Uterus (tissue), 4 donors: ENCODE data around the gene ABCA13. TPM values are rescaled to one million over a fixed set of nuclear protein-coding genes. Genes with fewer than 3 reads are reported as not detected.

Experiments used
- DNase-seq, 2 donors: peaks; one replicate each; pipeline ENCODE4 v3.0.0-alpha.2; 2019 to 2020
- H3K27ac ChIP-seq, 2 donors: fragments of 200-600 bp; sonication (generic); 1 replicate in 1 of 2; 2 replicates in 1 of 2; pipeline ENCODE4 v1.5.1; 2016 to 2018
- H3K27me3 ChIP-seq, 2 donors: fragments of 200-600 bp; sonication (generic); one replicate each; pipeline ENCODE4 v1.5.1; 2018 to 2019; ENCODE audit warnings: control low read depth in 1 of 2
- H3K36me3 ChIP-seq, 2 donors: fragments of 200-600 bp; sonication (generic); one replicate each; pipeline ENCODE4 v1.5.1; 2019; ENCODE audit warnings: control low read depth in 1 of 2
- H3K4me1 ChIP-seq, 2 donors: fragments of 200-600 bp; sonication (generic); one replicate each; pipeline ENCODE4 v1.5.1; 2018 to 2019; ENCODE audit warnings: control low read depth in 1 of 2
- H3K4me3 ChIP-seq, 2 donors: fragments of 200-600 bp; sonication (generic); 1 replicate in 1 of 2; 2 replicates in 1 of 2; pipeline ENCODE4 v1.5.1; 2018 to 2019; ENCODE audit warnings: mild to moderate bottlenecking in 1 of 2
- H3K9me3 ChIP-seq, 2 donors: fragments of 200-600 bp; sonication (generic); one replicate each; pipeline ENCODE4 v1.5.1; 2019; ENCODE audit warnings: control low read depth in 1 of 2
- POLR2A ChIP-seq, 2 donors: fragments of 450-650 bp; IDR thresholded peaks; one replicate each; pipeline ENCODE4 v1.6.1; 2016; ENCODE audit warnings: antibody characterized with exemption in 2 of 2, mild to moderate bottlenecking in 1 of 2, moderate library complexity in 1 of 2
- intact Hi-C: fragments of 100-400 bp; cut with DNase I; formaldehyde crosslinking; loops from one replicate; pipeline ENCODE4 v1.15.1; 2023; ENCODE audit warnings: low total_unique reads
- total RNA-seq, 4 donors: library from RNA; depleted of rRNA in 3 of 4; stranded (reverse); fragments of >200 nt in 3 of 4; gene quantifications; one replicate each; pipeline versions ENCODE4 v1.1.0 to v1.2.4, GENCODE V29; 2014 to 2023
- TF ChIP-seq, protein P1 (sequence below), 4 experiments: fragments of 200-600 bp in 2 of 4; fragments of 450-650 bp in 2 of 4; sonication (generic) in 2 of 4; IDR thresholded peaks; one replicate each; pipeline ENCODE4 v1.5.1; 2016 to 2019; ENCODE audit warnings: antibody characterized with exemption in 4 of 4, mild to moderate bottlenecking in 2 of 4, moderate library complexity in 1 of 4
- donor health status: DM: yes; HTN: yes; CAD: no.

The ABCA13 gene
- total RNA-seq, 4 donors from 2014 or later = 0.12 to 1.0 (median 0.26) TPM; not detected in 1

DNA sequence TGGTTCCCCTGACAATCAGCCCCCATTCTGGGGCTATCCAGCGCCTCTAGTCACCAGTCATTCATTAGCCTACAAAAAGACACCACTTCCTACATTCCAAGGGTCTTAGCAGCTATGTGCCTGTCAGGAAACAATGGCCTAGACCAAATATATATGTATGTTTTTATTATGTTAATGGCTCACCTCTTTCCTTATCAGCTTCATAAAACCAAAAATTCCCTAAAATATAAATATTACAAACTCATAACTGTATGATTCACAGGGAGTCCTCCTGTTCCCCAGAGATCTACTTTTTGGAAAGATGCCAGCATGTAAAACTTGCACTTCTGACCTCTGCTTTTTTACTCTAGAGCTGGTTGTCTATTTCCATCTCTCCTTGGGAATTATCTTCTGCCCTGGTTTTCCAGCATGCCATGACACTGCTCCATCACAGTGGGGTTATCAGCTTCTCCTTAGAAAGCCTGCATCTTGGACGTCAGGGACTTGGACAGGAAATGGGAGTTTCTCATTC, 79.2 kb downstream of the ABCA13 start:
- Histone ChIP-seq H3K4me1 (no peaks in the 10 kb centered on the region), H3K4me3 (no peak overlapping the region), H3K27ac (no peak overlapping the region), H3K9me3 (no peaks in the 10 kb centered on the region), H3K36me3 (no peaks in the 10 kb centered on the region), H3K27me3 (no peaks in the 10 kb centered on the region)
- DNase-seq = no peak
- TF ChIP-seq POLR2A (IDR thresholded peaks at IDR 0.05) = no peak
- TF ChIP-seq, protein P1, sequence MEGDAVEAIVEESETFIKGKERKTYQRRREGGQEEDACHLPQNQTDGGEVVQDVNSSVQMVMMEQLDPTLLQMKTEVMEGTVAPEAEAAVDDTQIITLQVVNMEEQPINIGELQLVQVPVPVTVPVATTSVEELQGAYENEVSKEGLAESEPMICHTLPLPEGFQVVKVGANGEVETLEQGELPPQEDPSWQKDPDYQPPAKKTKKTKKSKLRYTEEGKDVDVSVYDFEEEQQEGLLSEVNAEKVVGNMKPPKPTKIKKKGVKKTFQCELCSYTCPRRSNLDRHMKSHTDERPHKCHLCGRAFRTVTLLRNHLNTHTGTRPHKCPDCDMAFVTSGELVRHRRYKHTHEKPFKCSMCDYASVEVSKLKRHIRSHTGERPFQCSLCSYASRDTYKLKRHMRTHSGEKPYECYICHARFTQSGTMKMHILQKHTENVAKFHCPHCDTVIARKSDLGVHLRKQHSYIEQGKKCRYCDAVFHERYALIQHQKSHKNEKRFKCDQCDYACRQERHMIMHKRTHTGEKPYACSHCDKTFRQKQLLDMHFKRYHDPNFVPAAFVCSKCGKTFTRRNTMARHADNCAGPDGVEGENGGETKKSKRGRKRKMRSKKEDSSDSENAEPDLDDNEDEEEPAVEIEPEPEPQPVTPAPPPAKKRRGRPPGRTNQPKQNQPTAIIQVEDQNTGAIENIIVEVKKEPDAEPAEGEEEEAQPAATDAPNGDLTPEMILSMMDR (IDR thresholded peaks at IDR 0.05) = no peak
- intact Hi-C loops = no loop called here

DNA sequence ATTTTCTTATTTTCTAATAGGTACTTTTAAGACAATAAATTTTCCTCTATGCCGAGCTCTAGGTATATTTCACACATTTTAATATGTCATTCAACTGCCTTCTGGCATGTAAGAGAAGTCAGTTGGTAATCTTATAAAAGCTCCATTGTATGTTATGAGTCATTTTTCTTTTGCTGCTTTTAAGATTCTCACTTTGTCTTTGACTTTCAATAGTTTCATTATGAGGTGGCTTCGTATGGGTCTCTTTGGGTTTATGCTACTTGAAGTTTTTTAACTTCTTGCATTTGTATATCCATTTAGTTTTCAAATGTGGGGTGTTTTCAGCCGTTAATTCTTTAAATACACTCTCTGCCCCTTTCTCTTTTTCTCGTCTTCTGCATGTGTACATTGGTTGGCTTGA, 80.5 kb downstream of the ABCA13 start:
- no peak for DNase-seq
- Histone ChIP-seq H3K4me3 (no peak overlapping the region), H3K4me1 (no peaks in the 10 kb centered on the region), H3K27me3 (no peaks in the 10 kb centered on the region), H3K27ac (no peak overlapping the region), H3K36me3 (no peaks in the 10 kb centered on the region), H3K9me3 (no peaks in the 10 kb centered on the region)
- intact Hi-C loops = no loop called here
- no peak for TF ChIP-seq POLR2A (IDR thresholded peaks at IDR 0.05)
- TF ChIP-seq, protein P1 (IDR thresholded peaks at IDR 0.05) = no peak

DNA sequence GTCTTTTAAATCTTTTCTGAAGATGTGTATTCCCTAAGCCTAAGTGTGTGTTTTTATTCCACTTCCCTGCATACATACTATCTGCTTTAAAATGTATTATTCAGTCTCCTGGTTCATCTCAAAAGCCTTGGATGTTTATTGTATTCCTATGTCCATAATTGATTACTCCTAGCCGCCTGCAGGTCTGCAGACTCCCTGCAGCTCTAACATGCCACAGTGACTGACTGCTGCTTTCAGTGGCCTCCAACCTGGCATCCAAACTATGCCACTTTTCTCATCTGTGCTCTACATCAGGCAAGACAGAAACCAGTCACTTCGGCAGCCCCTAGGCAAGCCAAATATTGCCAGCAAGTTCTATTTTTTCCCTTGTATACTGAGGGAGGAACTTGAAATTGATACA, 81.7 kb downstream of the ABCA13 start:
- Histone ChIP-seq H3K4me3 (no peak overlapping the region), H3K36me3 (no peaks in the 10 kb centered on the region), H3K4me1 (no peaks in the 10 kb centered on the region), H3K27ac (no peak overlapping the region), H3K27me3 (no peaks in the 10 kb centered on the region), H3K9me3 (no peaks in the 10 kb centered on the region)
- DNase-seq = no peak
- TF ChIP-seq, protein P1 (IDR thresholded peaks at IDR 0.05) = no peak
- TF ChIP-seq POLR2A (IDR thresholded peaks at IDR 0.05) = no peak
- intact Hi-C loops = no loop called here

DNA sequence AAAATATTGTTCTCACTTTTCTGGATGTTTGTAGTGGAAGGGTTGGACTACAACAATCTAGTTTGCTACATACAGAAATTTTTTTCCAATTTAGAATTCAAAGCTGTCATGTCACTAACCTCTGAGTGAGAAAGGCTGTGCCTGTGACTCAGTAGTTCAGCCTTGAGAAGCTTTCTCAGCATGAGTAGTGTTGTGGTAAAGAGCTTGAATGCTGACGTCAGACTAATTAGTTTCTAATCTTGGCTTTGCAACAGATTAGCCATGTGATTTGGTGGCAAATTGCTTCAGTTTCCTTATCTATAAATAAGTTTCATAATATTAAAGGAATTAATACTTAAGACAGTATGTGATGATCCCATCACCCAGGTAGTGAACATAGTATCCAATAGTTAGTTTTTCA, 83.8 kb downstream of the ABCA13 start:
- Histone ChIP-seq H3K9me3 (no peaks in the 10 kb centered on the region), H3K4me3 (no peak overlapping the region), H3K36me3 (no peaks in the 10 kb centered on the region), H3K27me3 (no peaks in the 10 kb centered on the region), H3K4me1 (no peaks in the 10 kb centered on the region), H3K27ac (no peak overlapping the region)
- no peak for DNase-seq
- TF ChIP-seq POLR2A (IDR thresholded peaks at IDR 0.05) = no peak
- intact Hi-C loops = no loop called here

DNA sequence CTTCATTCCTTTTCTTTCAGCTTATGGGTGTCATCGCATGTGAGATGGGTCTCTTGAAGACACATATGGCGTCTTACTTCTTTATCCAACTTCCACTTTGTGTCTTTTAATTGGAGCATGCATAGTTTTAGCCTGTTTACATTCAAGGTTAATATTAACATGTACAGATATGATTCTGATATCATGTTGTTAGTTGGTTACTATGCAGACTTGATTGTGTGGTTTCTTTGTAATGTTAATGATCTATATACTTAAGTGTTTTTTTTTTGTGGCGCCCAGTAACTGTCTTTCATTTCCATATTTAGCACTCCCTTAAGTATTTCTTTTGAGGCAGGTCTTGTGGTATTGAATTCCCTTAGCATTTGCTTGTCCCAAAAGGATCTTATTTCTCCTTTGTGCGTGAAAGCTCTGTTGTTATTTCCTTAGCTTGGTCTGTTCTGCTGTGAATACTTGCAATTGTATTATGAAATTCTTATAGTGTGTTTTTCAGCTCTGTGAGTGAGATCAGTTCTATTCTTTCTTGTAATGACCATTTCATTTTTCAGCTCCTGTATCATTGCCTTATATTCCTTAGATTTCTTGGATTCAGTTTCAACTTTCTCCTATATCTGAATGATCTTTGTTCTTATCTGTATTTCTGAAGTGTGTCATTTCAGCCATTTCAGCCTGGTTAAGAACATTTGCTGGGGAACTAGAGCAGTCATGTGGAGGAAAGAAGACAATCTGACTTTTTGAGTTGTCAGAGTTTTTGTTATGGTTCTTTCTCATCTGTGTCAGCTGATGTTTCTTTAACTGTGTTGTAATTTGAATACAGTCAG, 88.4 kb downstream of the ABCA13 start:
- Histone ChIP-seq H3K4me1 (no peaks in the 10 kb centered on the region), H3K4me3 (no peak overlapping the region), H3K27ac (no peak overlapping the region), H3K9me3 (no peaks in the 10 kb centered on the region), H3K36me3 (no peaks in the 10 kb centered on the region), H3K27me3 (no peaks in the 10 kb centered on the region)
- TF ChIP-seq, protein P1 (IDR thresholded peaks at IDR 0.05) = no peak
- TF ChIP-seq POLR2A (IDR thresholded peaks at IDR 0.05) = no peak
- no peak for DNase-seq
- intact Hi-C loops = no loop called here
